Esophagus muscularis mucosa (tissue), 4 donors: Measurements from ENCODE around the gene CHCHD1.

Experiments used
- EP300 ChIP-seq: sonication (generic); formaldehyde crosslinking; IDR thresholded peaks from one replicate; pipeline ENCODE4 v1.6.1; 2017; ENCODE audit warnings: antibody characterized with exemption
- POLR2A ChIP-seq: fragments of 450-650 bp; IDR thresholded peaks from one replicate; pipeline ENCODE4 v1.6.1; 2017; ENCODE audit warnings: antibody characterized with exemption, moderate library complexity, mild to moderate bottlenecking, low read depth
- TF ChIP-seq, protein P1 (sequence below), 3 experiments: fragments of 200-600 bp in 2 of 3; fragments of 450-650 bp in 1 of 3; sonication (generic) in 2 of 3; IDR thresholded peaks; one replicate each; pipeline ENCODE4 v1.5.1; 2017 to 2019; ENCODE audit warnings: antibody characterized with exemption in 3 of 3, mild to moderate bottlenecking in 2 of 3, moderate library complexity in 1 of 3

GRCh38 chr10:73769396-73769795 is 12.5 kb upstream of the CHCHD1 start:
- TF ChIP-seq, protein P1, sequence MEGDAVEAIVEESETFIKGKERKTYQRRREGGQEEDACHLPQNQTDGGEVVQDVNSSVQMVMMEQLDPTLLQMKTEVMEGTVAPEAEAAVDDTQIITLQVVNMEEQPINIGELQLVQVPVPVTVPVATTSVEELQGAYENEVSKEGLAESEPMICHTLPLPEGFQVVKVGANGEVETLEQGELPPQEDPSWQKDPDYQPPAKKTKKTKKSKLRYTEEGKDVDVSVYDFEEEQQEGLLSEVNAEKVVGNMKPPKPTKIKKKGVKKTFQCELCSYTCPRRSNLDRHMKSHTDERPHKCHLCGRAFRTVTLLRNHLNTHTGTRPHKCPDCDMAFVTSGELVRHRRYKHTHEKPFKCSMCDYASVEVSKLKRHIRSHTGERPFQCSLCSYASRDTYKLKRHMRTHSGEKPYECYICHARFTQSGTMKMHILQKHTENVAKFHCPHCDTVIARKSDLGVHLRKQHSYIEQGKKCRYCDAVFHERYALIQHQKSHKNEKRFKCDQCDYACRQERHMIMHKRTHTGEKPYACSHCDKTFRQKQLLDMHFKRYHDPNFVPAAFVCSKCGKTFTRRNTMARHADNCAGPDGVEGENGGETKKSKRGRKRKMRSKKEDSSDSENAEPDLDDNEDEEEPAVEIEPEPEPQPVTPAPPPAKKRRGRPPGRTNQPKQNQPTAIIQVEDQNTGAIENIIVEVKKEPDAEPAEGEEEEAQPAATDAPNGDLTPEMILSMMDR (IDR thresholded peaks at IDR 0.05) = no peak
- TF ChIP-seq POLR2A = no peak
- TF ChIP-seq EP300 = no peak
